Testis (tissue), 5 donors: ENCODE data around the gene MAP7D2. TPM values are rescaled to one million over a fixed set of nuclear protein-coding genes. Genes with fewer than 3 reads are reported as not detected.
"Not testable (repeated sequence)": the region's sequence is repeated elsewhere in the genome, so short reads cannot be mapped to it uniquely, and the experiment has no call there.

Experiments
- DNase-seq: peaks from one replicate; pipeline ENCODE4 v3.0.0-alpha.2; 2019
- H3K27ac ChIP-seq, 2 donors: fragments of 200-600 bp; sonication (generic); one replicate each; pipeline ENCODE4 v1.5.1; 2019
- H3K27me3 ChIP-seq: fragments of 200-600 bp; sonication (generic); one replicate; pipeline ENCODE4 v1.5.1; 2019
- H3K36me3 ChIP-seq: fragments of 200-600 bp; sonication (generic); one replicate; pipeline ENCODE4 v1.5.1; 2017; ENCODE audit warnings: low read depth; ENCODE audit errors: missing control alignments
- H3K4me1 ChIP-seq: fragments of 200-600 bp; sonication (generic); one replicate; pipeline ENCODE4 v1.5.1; 2019
- H3K4me3 ChIP-seq, 2 donors: fragments of 200-600 bp; sonication (generic); one replicate each; pipeline ENCODE4 v1.5.1; 2017 to 2019
- H3K9me3 ChIP-seq: fragments of 200-600 bp; sonication (generic); one replicate; pipeline ENCODE4 v1.5.1; 2017
- CTCF ChIP-seq, 3 experiments: fragments of 450-650 bp in 2 of 3; fragments of 200-600 bp in 1 of 3; sonication (generic) in 1 of 3; IDR thresholded peaks; one replicate each; pipeline ENCODE4 v1.5.1; 2016 to 2019; ENCODE audit warnings: antibody characterized with exemption in 3 of 3, mild to moderate bottlenecking in 2 of 3, moderate library complexity in 1 of 3
- POLR2A ChIP-seq: fragments of 450-650 bp; IDR thresholded peaks from one replicate; pipeline ENCODE4 v1.6.1; 2017; ENCODE audit warnings: antibody characterized with exemption, mild to moderate bottlenecking, moderate library complexity
- WGBS, 2 donors: methylation state at CpG; one replicate each; pipeline ENCODE4 v1.1.5; 2018; 5-methylcytosine and 5-hydroxymethylcytosine counted together
- intact Hi-C: fragments of 100-400 bp; cut with DNase I; formaldehyde crosslinking; loops from one replicate; pipeline ENCODE4 v1.15.1; 2023; ENCODE audit warnings: low total_unique reads
- long read RNA-seq, 2 donors: transcript quantifications; one replicate each; lab custom pipeline, GENCODE V29; 2026
- polyA plus RNA-seq: library from polyadenylated mRNA; stranded (reverse); fragments of 350-450 nt; fragmentation: Illumina TruSeq; extraction: RNeasy Lipid Tissue Mini Kit (QIAGEN cat#74804); gene quantifications from one replicate; pipeline ENCODE4 v1.2.3, GENCODE V29; 2014; ENCODE audit warnings: low read depth, low replicate concordance; ENCODE audit not compliant: insufficient read depth
- total RNA-seq, 2 donors: library from RNA; depleted of rRNA; stranded (reverse); fragments of >200 nt; gene quantifications; one replicate each; pipeline ENCODE4 v1.2.3, GENCODE V29; 2016

The MAP7D2 gene
- 10 to 100 TPM; 19.5 to 36.6 TPM for total RNA-seq
- polyA plus RNA-seq, result 37.9 TPM
- long read RNA-seq, donor 1, partial matches to known transcripts, result 0 of 6 reads
- long read RNA-seq, donor 1, other reads (novel, unspliced or antisense), result 5 of 6 reads
- long read RNA-seq, donor 2, partial matches to known transcripts, result 0 of 1 reads
- long read RNA-seq, donor 2, other reads (novel, unspliced or antisense), result 0 of 1 reads

DNA sequence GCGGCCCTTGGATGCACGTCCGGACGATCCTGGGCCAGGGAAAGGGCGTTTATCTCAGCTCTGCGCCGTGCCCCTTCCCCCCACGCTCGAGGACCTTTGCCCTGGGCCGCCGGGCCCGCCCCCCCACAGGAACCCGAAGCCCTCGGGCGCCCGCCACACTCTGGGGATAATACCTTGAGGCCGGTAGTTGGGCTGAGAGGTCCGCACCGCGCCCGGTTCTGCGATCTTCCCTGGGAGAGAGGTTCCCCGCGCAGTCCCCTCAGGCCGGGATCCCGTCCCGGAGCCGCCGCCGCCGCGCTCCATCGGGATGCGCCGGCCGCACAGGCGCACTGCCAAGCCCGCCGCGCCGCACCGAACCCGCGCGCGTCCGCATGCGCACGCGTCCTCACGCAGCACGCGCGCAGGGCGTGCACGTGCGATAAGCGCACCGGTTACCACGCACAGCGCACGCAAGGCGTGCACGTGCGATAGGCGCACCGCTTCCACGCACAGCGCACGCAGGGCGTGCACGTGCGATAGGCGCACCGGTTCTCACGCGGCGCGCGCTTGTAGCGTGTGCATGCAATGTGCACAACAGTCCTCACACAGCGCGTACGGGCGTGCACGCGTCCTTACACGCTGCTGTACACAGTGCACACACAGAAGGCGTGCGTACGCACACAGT is at the start of gene MAP7D2:
Gene MAP7D2 (minus strand): TSS at position 331 of the 664 bp plus-strand sequence. CDS start 28 bp downstream, at position 303.
- 24 to 40% methylated on average over 3 to 19 of the region's 91 CpGs for WGBS, 2 donors
- H3K36me3 ChIP-seq, result no peaks in the 10 kb centered on the region
- H3K4me3 ChIP-seq, result peak within 1 kb of the TSS; percentile 32 to 52
- DNase-seq, result peak; percentile 14
- H3K27me3 ChIP-seq, result no peaks in the 10 kb centered on the region
- H3K9me3 ChIP-seq, result no peaks in the 10 kb centered on the region
- no peak for TF ChIP-seq POLR2A
- no peak for TF ChIP-seq CTCF (IDR thresholded peaks at IDR 0.05)
- no peak within 1 kb of the TSS for H3K27ac ChIP-seq
- no peaks in the 10 kb centered on the region for H3K4me1 ChIP-seq
- intact Hi-C loops, result no loop called here

- H3K4me1 ChIP-seq, intact Hi-C loops, H3K27ac ChIP-seq, H3K9me3 ChIP-seq, H3K27me3 ChIP-seq, H3K36me3 ChIP-seq, H3K4me3 ChIP-seq, DNase-seq: not testable (repeated sequence)
Observed at GRCh38 chrX:20162516-20162915, 45.8 kb upstream of the MAP7D2 start.

DNA sequence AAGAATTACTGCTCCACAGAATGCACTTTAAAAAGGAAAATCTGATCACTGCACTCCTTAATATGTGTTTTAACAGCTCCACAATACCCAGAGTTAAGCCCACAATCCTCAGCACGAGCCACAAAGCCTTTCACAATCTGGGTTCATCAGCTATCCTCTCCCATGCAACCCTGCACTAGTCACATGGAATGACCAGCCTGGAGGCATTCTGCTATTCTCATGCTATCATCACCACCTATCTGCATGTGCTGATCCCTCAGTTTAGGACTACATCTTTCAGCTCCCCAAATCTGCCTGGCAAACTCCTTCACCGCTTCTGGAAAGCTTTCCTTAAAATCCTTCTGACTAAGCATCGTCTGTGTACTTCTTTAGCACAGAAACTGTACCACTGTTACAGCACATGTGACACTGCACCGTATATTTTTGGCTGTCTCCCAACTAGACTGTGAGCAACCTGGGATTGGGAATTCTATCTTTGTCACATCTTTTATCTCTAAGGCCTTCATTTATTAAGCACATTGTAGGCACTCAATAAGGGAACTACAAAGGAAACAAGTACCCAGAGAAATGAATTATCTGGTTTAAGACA is 43.2 kb upstream of the MAP7D2 start:
- no peaks in the 10 kb centered on the region for H3K9me3 ChIP-seq
- H3K4me3 ChIP-seq, result no peak overlapping the region
- 81 to 90% methylated on average over 4 of the region's 4 CpGs for WGBS, 2 donors
- intact Hi-C loops, result no loop called here
- TF ChIP-seq CTCF (IDR thresholded peaks at IDR 0.05), result no peak
- TF ChIP-seq POLR2A, result no peak
- H3K27ac ChIP-seq, result no peak overlapping the region
- no peak for DNase-seq
- no peaks in the 10 kb centered on the region for H3K27me3 ChIP-seq
- no peaks in the 10 kb centered on the region for H3K36me3 ChIP-seq
- H3K4me1 ChIP-seq, result no peaks in the 10 kb centered on the region

- H3K27ac ChIP-seq, result no peak overlapping the region
- no peaks in the 10 kb centered on the region for H3K4me1 ChIP-seq
- 88 to 94% methylated on average over 3 of the region's 3 CpGs for WGBS, 2 donors
- DNase-seq, result no peak
- H3K9me3 ChIP-seq, result no peaks in the 10 kb centered on the region
- intact Hi-C loops, result no loop called here
- no peaks in the 10 kb centered on the region for H3K27me3 ChIP-seq
- no peak overlapping the region for H3K4me3 ChIP-seq
- TF ChIP-seq CTCF (IDR thresholded peaks at IDR 0.05), result no peak
- no peak for TF ChIP-seq POLR2A
- H3K36me3 ChIP-seq, result no peaks in the 10 kb centered on the region
Observed at GRCh38 chrX:20151689-20152088, 35.0 kb upstream of the MAP7D2 start.

- Histone ChIP-seq H3K9me3 (no peaks in the 10 kb centered on the region), H3K27ac (no peak overlapping the region), H3K4me3 (no peak overlapping the region), H3K4me1 (no peaks in the 10 kb centered on the region), H3K27me3 (no peaks in the 10 kb centered on the region), H3K36me3 (no peaks in the 10 kb centered on the region)
- TF ChIP-seq POLR2A (no peak), CTCF (IDR thresholded peaks at IDR 0.05) (no peak)
- WGBS, 2 donors, result 88 to 95% methylated on average over 2 of the region's 2 CpGs
- DNase-seq, result no peak
- intact Hi-C loops, result no loop called here
Observed at GRCh38 chrX:20149326-20149725, 32.6 kb upstream of the MAP7D2 start.
